Astrocyte of the cerebellum (primary cell): ENCODE data around the gene PUSL1.
A peak's percentile ranks its signal among the peaks of the same experiment; 100 is the strongest.

ENCODE experiments used
- DNase-seq: peaks from one replicate; pipeline ENCODE4 v3.0.0-alpha.2; 2011; ENCODE audit warnings: low read depth
- H3K4me3 ChIP-seq: 2 replicates; pipeline ENCODE4 v1.5.1; 2011; ENCODE audit warnings: mild to moderate bottlenecking, low read depth, low read length, moderate library complexity
- CTCF ChIP-seq: IDR thresholded peaks from 2 replicates; pipeline ENCODE4 v1.5.1; 2012; ENCODE audit warnings: low read length, low read depth, moderate library complexity, mild to moderate bottlenecking; ENCODE audit errors: missing control alignments
- in situ Hi-C: cut with HindIII; loops from 2 replicates; pipeline ENCODE4 v1.10.0; 2017; ENCODE audit warnings: low sequenced_read_pairs

PUSL1 gene

GRCh38 chr1:1347026-1347595 is 38.7 kb downstream of the PUSL1 start:
- no peak for TF ChIP-seq CTCF
- peak overlapping the region; percentile 66 for H3K4me3 ChIP-seq
- in situ Hi-C loops: no loop called here
- no peak for DNase-seq

- peak overlapping the region; percentile 66 for H3K4me3 ChIP-seq
- no peak for DNase-seq
- in situ Hi-C loops: no loop called here
- no peak for TF ChIP-seq CTCF
Measured at GRCh38 chr1:1347663-1348419, 39.4 kb downstream of the PUSL1 start.

- peak overlapping the region; percentile 66 for H3K4me3 ChIP-seq
- DNase-seq: no peak
- TF ChIP-seq CTCF: no peak
- in situ Hi-C loops: no loop called here
Measured at GRCh38 chr1:1348420-1349255, 40.2 kb downstream of the PUSL1 start.

GRCh38 chr1:1349256-1350012 is 41.0 kb downstream of the PUSL1 start, which contains the start of gene DVL1:
Gene DVL1, minus strand, starts transcription at chr1:1349418. Its CDS starts 353 bp downstream, at chr1:1349065.
- in situ Hi-C loops: no loop called here

GRCh38 chr1:1351511-1352427 is 43.4 kb downstream of the PUSL1 start:
- no peak overlapping the region for H3K4me3 ChIP-seq
- in situ Hi-C loops: no loop called here
- TF ChIP-seq CTCF: no peak
- DNase-seq: no peak

More at GRCh38 chr1:1349256-1350012, 41.0 kb downstream of the PUSL1 start, which contains the start of gene DVL1:
- H3K4me3 ChIP-seq: peak within 1 kb of the TSS; percentile 66
- no peak for DNase-seq
- TF ChIP-seq CTCF: peak; percentile 41
